ENCODE results near the gene DIS3L.
"Not testable (repeated sequence)": the region's sequence is repeated elsewhere in the genome, so short reads cannot be mapped to it uniquely, and the experiment has no call there.

DNA sequence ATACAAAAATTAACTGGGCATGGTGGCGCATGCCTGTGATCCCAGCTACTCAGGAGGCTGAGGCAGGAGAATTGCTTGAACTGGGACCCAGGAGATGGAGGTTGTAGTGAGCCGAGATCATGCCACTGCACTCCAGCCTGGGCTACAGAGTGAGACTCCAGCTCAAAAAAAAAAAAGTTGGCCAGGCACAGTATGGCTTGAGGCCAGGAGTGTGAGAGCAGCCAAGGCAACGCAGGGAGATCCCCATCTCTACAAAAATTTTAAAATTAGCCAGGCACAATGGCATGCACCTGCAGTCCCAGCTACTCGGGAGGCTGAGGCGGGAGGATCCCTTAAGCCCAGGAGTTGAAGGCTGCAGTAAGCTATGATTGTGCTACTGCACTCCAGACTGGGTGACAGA lies 55.2 kb downstream of the DIS3L start:
- TF ChIP-seq, protein P1, sequence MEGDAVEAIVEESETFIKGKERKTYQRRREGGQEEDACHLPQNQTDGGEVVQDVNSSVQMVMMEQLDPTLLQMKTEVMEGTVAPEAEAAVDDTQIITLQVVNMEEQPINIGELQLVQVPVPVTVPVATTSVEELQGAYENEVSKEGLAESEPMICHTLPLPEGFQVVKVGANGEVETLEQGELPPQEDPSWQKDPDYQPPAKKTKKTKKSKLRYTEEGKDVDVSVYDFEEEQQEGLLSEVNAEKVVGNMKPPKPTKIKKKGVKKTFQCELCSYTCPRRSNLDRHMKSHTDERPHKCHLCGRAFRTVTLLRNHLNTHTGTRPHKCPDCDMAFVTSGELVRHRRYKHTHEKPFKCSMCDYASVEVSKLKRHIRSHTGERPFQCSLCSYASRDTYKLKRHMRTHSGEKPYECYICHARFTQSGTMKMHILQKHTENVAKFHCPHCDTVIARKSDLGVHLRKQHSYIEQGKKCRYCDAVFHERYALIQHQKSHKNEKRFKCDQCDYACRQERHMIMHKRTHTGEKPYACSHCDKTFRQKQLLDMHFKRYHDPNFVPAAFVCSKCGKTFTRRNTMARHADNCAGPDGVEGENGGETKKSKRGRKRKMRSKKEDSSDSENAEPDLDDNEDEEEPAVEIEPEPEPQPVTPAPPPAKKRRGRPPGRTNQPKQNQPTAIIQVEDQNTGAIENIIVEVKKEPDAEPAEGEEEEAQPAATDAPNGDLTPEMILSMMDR (IDR thresholded peaks at IDR 0.05; ENCODE audit: insufficient read depth, low read depth, low read length), result not testable (repeated sequence)
- not testable (repeated sequence) for TF ChIP-seq EZH2 (IDR thresholded peaks at IDR 0.05; ENCODE audit: insufficient read depth, low read length)

All from astrocyte (in vitro differentiated cells and primary cell).